DND-41 (cell line): ENCODE results near the gene C16orf74.
A peak's percentile ranks its signal among the peaks of the same experiment; 100 is the strongest.

ENCODE experiments used
- ATAC-seq: fragments of 200-7000 bp; cut with Tn5 transposase; 3 replicates; pipeline ENCODE4 v1.9.1; 2021; ENCODE audit warnings: low read depth; ENCODE audit not compliant: insufficient read depth
- DNase-seq: peaks from one replicate; pipeline ENCODE4 v3.0.0-alpha.2; 2020
- H2AFZ ChIP-seq: 2 replicates; pipeline ENCODE4 v1.6.0; 2012; ENCODE audit warnings: low read depth, low read length
- H3K27ac ChIP-seq: 2 replicates; pipeline ENCODE4 v1.5.1; 2012; ENCODE audit warnings: low read length, inconsistent platforms
- H3K27me3 ChIP-seq: fragments of 200-600 bp; sonication (generic); 2 replicates; pipeline ENCODE4 v1.6.0; 2012; ENCODE audit warnings: low read length, mild to moderate bottlenecking, inconsistent platforms; ENCODE audit not compliant: insufficient read depth, poor library complexity
- H3K36me3 ChIP-seq: 2 replicates; pipeline ENCODE4 v1.5.1; 2012; ENCODE audit warnings: low read length, inconsistent platforms; ENCODE audit not compliant: insufficient read depth
- H3K4me1 ChIP-seq: 2 replicates; pipeline ENCODE4 v1.5.1; 2012; ENCODE audit warnings: mild to moderate bottlenecking, low read length; ENCODE audit not compliant: insufficient read depth
- H3K4me2 ChIP-seq: 2 replicates; pipeline ENCODE4 v1.6.0; 2012; ENCODE audit warnings: mild to moderate bottlenecking, moderate library complexity, low read length, inconsistent platforms; ENCODE audit not compliant: insufficient read depth
- H3K4me3 ChIP-seq, 2 experiments: fragments of 200-600 bp in 1 of 2; shearing (Covaris generic) in 1 of 2; 2 replicates each; pipeline ENCODE4 v1.5.1; 2012 to 2016; ENCODE audit warnings: inconsistent platforms in 2 of 2, low read length in 2 of 2, mild to moderate bottlenecking in 2 of 2, low read depth in 1 of 2, moderate library complexity in 1 of 2
- H3K79me2 ChIP-seq: 2 replicates; pipeline ENCODE4 v1.6.0; 2012; ENCODE audit warnings: low read length, inconsistent platforms; ENCODE audit not compliant: insufficient read depth
- H3K9ac ChIP-seq: 2 replicates; pipeline ENCODE4 v1.6.0; 2012; ENCODE audit warnings: low read depth, mild to moderate bottlenecking, inconsistent platforms, low read length, moderate library complexity
- H3K9me3 ChIP-seq: 2 replicates; pipeline ENCODE4 v1.5.1; 2012; ENCODE audit warnings: low read length, moderate library complexity, mild to moderate bottlenecking, inconsistent platforms; ENCODE audit not compliant: insufficient read depth, severe bottlenecking
- H4K20me1 ChIP-seq: 2 replicates; pipeline ENCODE4 v1.6.0; 2012; ENCODE audit warnings: low read length; ENCODE audit not compliant: insufficient read depth
- EZH2 ChIP-seq: IDR thresholded peaks from 3 replicates; pipeline ENCODE4 v1.6.1; 2012; ENCODE audit warnings: borderline replicate concordance, low read depth, mild to moderate bottlenecking, moderate library complexity, low read length, inconsistent platforms; ENCODE audit not compliant: severe bottlenecking
- TF ChIP-seq, protein P1 (sequence below): IDR thresholded peaks from 2 replicates; pipeline ENCODE4 v1.5.1; 2012; ENCODE audit warnings: borderline replicate concordance, low read length, moderate library complexity, mild to moderate bottlenecking; ENCODE audit not compliant: poor library complexity, severe bottlenecking; ENCODE audit errors: extremely low read depth

Gene C16orf74

DNA sequence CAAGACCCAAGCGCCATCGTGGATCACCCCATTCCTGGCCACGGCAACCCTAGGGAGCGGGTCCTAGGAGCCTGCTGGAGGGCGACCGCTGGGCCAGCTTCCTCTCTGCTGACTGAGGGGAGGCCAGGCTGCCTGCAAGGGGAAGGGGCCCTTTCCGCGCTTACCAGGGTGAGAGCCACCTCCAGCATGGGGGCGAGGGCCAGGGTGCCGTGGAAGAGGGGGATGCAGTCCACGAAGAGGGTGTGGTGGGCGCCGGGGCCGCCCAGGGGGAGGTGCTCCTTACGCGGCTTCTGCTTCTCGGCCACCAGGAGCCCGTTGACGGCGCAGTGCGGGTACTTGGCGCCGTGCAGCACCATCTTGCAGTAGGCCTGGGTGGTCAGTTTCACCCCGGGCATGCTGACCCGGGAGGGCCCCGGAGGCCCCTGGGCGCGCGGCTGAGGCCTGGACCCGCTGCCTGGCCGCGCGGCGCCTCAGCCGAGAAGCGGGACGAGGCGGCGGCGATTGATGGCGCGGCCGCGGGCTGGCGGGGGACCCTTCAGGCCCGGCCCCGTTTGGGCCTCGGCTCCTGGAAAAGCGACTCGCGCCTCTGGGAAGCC, 48.1 kb upstream of the C16orf74 start:
- Histone ChIP-seq H3K27ac (peak overlapping the region; percentile 57), H3K4me2 (peak overlapping the region; percentile 93), H3K79me2 (peaks cover 90% of the 10 kb centered on the region), H3K4me1 (peaks cover 54% of the 10 kb centered on the region), H3K9me3 (no peaks in the 10 kb centered on the region), H3K9ac (peak overlapping the region; percentile 97), H3K4me3 (peak overlapping the region; percentile 75 to 79), H4K20me1 (peaks cover 74% of the 10 kb centered on the region), H3K36me3 (peaks cover 70% of the 10 kb centered on the region), H3K27me3 (no peaks in the 10 kb centered on the region), H2AFZ (peak overlapping the region; percentile 78)
- ATAC-seq (peak; percentile 62), DNase-seq (peak; percentile 50)
- TF ChIP-seq, protein P1, sequence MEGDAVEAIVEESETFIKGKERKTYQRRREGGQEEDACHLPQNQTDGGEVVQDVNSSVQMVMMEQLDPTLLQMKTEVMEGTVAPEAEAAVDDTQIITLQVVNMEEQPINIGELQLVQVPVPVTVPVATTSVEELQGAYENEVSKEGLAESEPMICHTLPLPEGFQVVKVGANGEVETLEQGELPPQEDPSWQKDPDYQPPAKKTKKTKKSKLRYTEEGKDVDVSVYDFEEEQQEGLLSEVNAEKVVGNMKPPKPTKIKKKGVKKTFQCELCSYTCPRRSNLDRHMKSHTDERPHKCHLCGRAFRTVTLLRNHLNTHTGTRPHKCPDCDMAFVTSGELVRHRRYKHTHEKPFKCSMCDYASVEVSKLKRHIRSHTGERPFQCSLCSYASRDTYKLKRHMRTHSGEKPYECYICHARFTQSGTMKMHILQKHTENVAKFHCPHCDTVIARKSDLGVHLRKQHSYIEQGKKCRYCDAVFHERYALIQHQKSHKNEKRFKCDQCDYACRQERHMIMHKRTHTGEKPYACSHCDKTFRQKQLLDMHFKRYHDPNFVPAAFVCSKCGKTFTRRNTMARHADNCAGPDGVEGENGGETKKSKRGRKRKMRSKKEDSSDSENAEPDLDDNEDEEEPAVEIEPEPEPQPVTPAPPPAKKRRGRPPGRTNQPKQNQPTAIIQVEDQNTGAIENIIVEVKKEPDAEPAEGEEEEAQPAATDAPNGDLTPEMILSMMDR = peak; percentile 8
- TF ChIP-seq EZH2 = no peak

DNA sequence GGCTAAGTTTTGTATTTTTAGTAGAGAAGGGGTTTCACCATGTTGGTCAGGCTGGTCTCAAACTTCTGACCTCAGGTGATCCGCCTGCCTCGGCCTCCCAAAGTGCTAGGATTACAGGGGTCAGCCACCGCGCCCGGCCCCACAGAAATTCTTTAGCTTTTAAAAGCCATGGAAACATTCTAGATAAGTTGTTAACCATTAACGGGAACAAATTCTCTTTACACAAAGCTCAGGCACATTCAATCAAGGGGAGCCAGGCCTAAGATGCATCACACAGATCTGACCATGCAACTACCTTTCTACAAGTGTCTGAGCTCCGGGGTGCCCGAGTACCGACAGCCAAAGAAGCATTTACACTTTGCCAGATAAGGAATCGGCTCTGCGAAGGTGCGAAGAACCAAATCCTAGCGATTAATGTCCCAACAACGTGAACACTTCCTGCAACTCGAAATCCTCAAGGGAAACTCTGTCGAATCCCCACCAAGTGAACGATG, 47.4 kb upstream of the C16orf74 start:
- H3K79me2 ChIP-seq = peaks cover 94% of the 10 kb centered on the region
- no peaks in the 10 kb centered on the region for H3K27me3 ChIP-seq
- peaks cover 66% of the 10 kb centered on the region for H3K36me3 ChIP-seq
- TF ChIP-seq, protein P1 = no peak
- no peak for TF ChIP-seq EZH2
- peak overlapping the region; percentile 75 to 79 for H3K4me3 ChIP-seq
- DNase-seq (no peak), ATAC-seq (no peak)
- no peak overlapping the region; the same call in 1 of the 2 replicates for H2AFZ ChIP-seq
- peak overlapping the region; percentile 93 for H3K4me2 ChIP-seq
- peaks cover 54% of the 10 kb centered on the region for H3K4me1 ChIP-seq
- peaks cover 70% of the 10 kb centered on the region for H4K20me1 ChIP-seq
- H3K9ac ChIP-seq = peak overlapping the region; percentile 97
- H3K27ac ChIP-seq = peak overlapping the region; percentile 57
- H3K9me3 ChIP-seq = no peaks in the 10 kb centered on the region

DNA sequence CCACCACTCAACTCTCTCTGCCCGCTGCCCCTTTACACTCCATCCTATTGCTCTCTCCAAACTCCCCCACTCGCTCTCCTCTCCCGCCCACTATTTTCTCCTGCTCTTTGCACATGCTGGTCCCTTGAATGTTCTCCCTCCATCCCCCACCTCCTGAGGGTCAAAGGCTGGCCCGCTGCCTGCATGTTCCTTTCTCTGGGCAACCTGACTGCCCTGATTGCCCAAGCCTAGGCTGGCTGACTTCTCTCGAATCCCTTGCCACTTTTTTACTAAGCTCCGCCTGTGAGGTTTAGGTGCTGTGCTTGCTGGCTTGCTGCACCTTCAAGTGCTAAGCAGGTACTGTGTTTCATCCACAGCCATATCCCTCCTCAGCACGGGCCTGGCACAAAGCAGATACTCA, 45.7 kb upstream of the C16orf74 start:
- no peak overlapping the region for H3K9ac ChIP-seq
- peaks cover 99% of the 10 kb centered on the region for H3K79me2 ChIP-seq
- peaks cover 71% of the 10 kb centered on the region for H4K20me1 ChIP-seq
- no peak for DNase-seq
- ATAC-seq = no peak
- no peaks in the 10 kb centered on the region for H3K27me3 ChIP-seq
- no peak overlapping the region for H2AFZ ChIP-seq
- peaks cover 66% of the 10 kb centered on the region for H3K36me3 ChIP-seq
- no peaks in the 10 kb centered on the region for H3K9me3 ChIP-seq
- peaks cover 49% of the 10 kb centered on the region for H3K4me1 ChIP-seq
- no peak overlapping the region for H3K4me3 ChIP-seq
- TF ChIP-seq, protein P1 = no peak
- no peak overlapping the region for H3K27ac ChIP-seq
- peak overlapping the region; percentile 93; the same call in 1 of the 2 replicates for H3K4me2 ChIP-seq
